Mesodermal cell (in vitro differentiated cells): ENCODE results near the gene ARL5C.

Experiments used
- H3K27ac ChIP-seq: 2 replicates; pipeline ENCODE4 v1.7.0; 2013; ENCODE audit warnings: mild to moderate bottlenecking, low read depth, low read length, moderate library complexity; ENCODE audit not compliant: severe bottlenecking
- H3K36me3 ChIP-seq: 2 replicates; pipeline ENCODE4 v1.7.1; 2013; ENCODE audit warnings: mild to moderate bottlenecking, low read length, moderate library complexity; ENCODE audit not compliant: control insufficient read depth, insufficient read depth
- H3K4me1 ChIP-seq: one replicate; pipeline ENCODE4 v1.7.1; 2013; ENCODE audit warnings: mild to moderate bottlenecking, low read length; ENCODE audit not compliant: insufficient read depth, control insufficient read depth, poor library complexity, severe bottlenecking
- H3K4me3 ChIP-seq: 2 replicates; pipeline ENCODE4 v1.7.0; 2013; ENCODE audit warnings: low read length, control low read depth, mild to moderate bottlenecking; ENCODE audit not compliant: insufficient read depth, poor library complexity, severe bottlenecking; ENCODE audit errors: extremely low read depth
- H3K9me3 ChIP-seq: 2 replicates; pipeline ENCODE4 v1.7.1; 2013; ENCODE audit warnings: mild to moderate bottlenecking, low read length, moderate library complexity; ENCODE audit not compliant: control insufficient read depth
- WGBS, 2 experiments: methylation state at CpG; one replicate each; pipeline ENCODE4 v1.1.5; 2013; ENCODE audit warnings: missing lambda C conversion rate in 2 of 2; ENCODE audit not compliant: insufficient coverage in 2 of 2; 5-methylcytosine and 5-hydroxymethylcytosine counted together

Gene ARL5C

DNA sequence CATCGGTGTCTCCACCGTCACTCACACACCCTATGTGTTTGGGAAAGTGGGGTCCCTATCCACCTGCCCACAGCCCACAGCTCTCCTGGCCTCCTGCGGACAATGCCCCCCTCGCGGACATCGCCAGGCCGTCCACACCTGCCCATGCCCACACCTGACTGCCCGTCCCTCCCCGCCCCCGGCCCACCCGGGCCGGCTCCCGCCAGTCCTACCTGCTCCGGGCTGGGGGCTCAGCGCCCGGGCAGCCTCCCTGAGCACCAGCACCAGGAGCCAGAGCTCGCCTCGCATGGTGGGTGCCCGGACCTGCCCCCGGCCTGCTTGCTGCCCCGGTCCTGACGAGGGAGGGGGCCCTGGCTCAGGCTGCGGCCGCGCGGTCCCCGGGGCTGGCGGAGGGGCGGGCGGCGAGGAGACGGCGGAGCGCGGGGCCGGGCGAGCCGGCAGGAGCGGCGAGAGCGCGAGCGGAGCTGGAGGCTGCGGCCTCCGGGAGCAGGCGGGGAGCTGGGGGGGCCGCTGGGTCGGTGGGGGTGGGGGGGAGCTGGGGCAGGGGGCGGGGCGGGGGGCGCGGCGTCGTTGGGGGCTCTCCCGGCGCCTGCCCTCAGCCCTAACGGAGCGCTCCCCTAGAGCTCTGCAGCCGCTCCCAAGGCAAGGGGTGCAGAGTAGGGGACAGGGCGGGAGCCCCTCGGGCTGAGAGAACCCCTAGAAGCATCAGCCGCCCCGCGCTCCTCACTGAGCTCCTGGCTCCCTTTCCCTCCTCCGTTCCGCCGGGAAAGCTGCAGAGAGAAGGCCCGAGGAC, 14.6 kb downstream of the ARL5C start, which contains the start of gene PLXDC1:
Gene PLXDC1 (minus strand): TSS at position 488 of the 793 bp plus-strand sequence. CDS start 200 bp downstream, at position 288.
- WGBS, 2 experiments: 2 to 5% methylated on average over 27 to 41 of the region's 68 CpGs
- Histone ChIP-seq H3K4me1 (peaks cover 8% of the 10 kb centered on the region), H3K4me3 (peak within 1 kb of the TSS; percentile 96), H3K27ac (peak within 1 kb of the TSS; percentile 18), H3K9me3 (no peaks in the 10 kb centered on the region), H3K36me3 (no peaks in the 10 kb centered on the region)

DNA sequence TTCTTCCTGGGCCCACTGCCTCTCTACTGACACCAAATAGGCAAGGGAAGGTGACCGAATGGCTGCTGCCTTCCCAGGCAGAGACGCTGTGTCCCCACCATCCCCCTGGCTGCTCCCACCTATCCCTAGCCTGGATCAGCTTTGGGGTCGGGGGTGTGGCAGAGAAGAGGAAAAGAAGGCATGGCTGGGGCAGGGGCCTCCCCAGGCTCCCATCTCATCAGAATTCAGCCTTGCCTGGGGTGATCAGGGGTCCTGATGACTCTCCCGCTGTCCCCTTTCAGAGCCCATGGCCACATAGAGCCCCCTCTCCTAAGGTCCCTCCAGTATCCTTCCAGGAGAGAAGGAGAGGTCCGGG, 15.2 kb downstream of the ARL5C start:
- H3K27ac ChIP-seq: no peak overlapping the region
- 57% methylated on average over 1 of the region's 5 CpGs; no CpG with 5 or more reads in 1 of the 2 experiments for WGBS, 2 experiments
- H3K36me3 ChIP-seq: no peaks in the 10 kb centered on the region
- H3K4me3 ChIP-seq: peak overlapping the region; percentile 22
- H3K9me3 ChIP-seq: no peaks in the 10 kb centered on the region
- H3K4me1 ChIP-seq: peaks cover 8% of the 10 kb centered on the region

DNA sequence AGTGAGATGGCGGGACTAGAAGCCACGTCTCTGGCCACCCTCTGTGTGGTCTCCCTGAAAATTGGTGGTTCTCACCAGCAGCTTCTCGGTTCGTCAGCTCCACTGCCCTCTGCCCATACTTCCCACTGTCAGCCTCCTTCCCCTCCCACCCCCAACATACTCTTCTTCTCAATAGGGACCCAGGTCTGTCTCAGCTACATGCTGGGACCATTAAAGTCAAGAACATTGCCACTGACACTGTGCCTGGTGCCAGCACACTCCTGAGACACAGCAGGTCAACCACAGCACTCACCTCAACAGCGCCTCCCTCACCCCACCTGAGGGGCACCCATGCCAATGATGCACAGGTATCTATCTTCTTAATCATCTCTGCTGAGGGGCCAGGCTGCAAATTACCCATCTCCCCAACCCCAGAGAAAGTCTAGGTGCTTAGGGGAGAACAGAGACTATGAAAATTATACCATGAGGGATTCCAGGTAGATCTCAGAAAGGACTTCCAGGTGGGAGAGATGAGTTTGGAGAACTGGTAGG, 15.8 kb downstream of the ARL5C start:
- 66 to 68% methylated on average over 4 of the region's 5 CpGs for WGBS, 2 experiments
- Histone ChIP-seq H3K36me3 (no peaks in the 10 kb centered on the region), H3K4me1 (peaks cover 8% of the 10 kb centered on the region)

DNA sequence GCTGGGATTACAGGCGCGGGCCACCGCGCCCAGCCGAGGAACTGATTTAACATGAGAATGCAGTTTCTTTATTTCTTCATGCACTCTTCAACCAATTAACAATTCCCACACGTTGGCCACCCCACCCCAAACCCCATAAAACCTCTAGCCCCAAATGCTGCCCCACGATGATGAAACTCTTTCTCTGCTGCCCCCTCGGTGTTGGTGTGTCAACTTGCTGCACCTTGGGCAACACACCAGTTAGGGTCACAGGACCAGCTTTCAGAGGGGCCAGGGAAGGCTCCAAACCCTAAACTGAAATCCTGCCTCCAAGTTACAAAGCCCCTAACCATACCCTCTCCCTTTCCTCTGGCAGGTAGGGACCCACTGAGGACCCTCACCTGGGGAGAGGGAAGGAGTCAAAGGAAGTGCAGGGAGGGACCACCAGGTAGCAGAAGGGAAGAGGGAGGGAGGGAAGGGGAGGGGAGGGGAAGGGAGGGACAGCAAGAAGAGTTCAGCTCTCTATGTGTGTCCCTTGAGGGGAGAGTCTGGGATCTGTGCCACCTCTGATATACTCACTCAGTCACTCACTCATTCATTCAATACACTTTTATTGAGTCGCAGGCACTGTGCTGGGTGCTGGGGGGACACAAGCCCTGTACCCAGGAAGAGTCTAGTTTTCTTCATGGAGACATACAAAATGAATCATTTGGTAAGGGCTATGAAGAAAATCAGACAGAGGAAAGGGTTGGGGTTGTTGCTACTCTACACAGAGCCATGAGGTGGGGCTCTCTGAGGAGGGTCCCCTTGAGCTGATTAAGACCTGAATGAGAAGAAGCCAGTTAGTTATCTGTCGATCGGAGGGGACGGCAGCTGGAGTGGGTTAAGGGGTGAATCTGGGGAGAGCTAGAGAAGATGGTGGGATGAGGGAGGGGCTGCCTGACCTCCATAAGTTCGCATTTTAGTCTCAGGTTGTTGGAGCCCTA, 18.5 kb downstream of the ARL5C start:
- 65 to 67% methylated on average over 10 to 12 of the region's 13 CpGs for WGBS, 2 experiments
- no peak overlapping the region for H3K4me3 ChIP-seq
- H3K4me1 ChIP-seq: peaks cover 8% of the 10 kb centered on the region
- H3K27ac ChIP-seq: no peak overlapping the region
- H3K36me3 ChIP-seq: no peaks in the 10 kb centered on the region
- H3K9me3 ChIP-seq: no peaks in the 10 kb centered on the region

More for the DNA sequence above, 15.8 kb downstream of the ARL5C start:
- H3K27ac ChIP-seq: no peak overlapping the region
- no peak overlapping the region for H3K4me3 ChIP-seq
- H3K9me3 ChIP-seq: no peaks in the 10 kb centered on the region

DNA sequence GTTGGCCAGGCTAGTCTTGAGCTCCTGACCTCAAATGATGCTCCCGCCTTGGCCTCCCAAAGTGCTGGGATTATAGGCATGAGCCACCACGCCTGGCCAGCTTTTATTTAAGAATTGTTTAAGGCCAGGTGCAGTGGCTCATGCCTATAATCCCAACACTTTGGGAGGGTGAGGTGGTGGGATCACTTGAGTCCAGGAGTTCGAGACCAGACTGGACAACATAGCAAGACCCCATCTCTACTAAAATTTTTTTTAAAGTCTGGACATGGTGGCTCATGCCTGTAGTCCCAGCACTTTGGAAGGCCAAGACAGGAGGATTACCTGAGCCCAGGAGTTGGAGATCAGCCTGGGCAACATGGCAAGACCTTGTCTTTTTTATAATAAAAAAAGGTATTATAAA, 19.7 kb downstream of the ARL5C start:
- H3K4me3 ChIP-seq: no peak overlapping the region
- peaks cover 3% of the 10 kb centered on the region for H3K9me3 ChIP-seq
- no peaks in the 10 kb centered on the region for H3K4me1 ChIP-seq
- WGBS, 2 experiments: 100% methylated on average over 2 of the region's 3 CpGs
- H3K27ac ChIP-seq: no peak overlapping the region
- no peaks in the 10 kb centered on the region for H3K36me3 ChIP-seq

DNA sequence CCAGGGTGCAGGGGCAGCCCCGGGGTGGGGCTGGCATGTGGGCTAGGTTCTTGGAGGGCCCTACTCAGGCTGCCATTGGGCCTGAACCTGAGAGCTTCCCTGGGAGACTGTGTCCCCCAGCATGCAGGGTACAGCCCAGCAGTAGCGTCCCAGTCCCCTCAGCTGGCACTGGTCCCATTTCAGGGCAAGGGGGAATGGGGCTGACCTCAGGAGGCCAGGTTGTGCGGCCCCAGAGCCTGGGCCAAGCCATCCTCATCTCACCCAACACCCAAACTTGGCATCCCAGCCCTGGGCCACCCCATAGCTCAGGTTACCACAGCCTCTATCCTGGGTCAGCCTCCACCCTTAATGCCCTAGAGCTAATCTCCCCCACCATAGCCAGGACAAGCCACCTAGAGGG, 20.8 kb downstream of the ARL5C start:
- 86 to 100% methylated on average over 1 to 2 of the region's 3 CpGs for WGBS, 2 experiments
- H3K4me3 ChIP-seq: no peak overlapping the region
- peaks cover 5% of the 10 kb centered on the region for H3K9me3 ChIP-seq
- H3K27ac ChIP-seq: no peak overlapping the region
- H3K36me3 ChIP-seq: no peaks in the 10 kb centered on the region
- H3K4me1 ChIP-seq: no peaks in the 10 kb centered on the region

DNA sequence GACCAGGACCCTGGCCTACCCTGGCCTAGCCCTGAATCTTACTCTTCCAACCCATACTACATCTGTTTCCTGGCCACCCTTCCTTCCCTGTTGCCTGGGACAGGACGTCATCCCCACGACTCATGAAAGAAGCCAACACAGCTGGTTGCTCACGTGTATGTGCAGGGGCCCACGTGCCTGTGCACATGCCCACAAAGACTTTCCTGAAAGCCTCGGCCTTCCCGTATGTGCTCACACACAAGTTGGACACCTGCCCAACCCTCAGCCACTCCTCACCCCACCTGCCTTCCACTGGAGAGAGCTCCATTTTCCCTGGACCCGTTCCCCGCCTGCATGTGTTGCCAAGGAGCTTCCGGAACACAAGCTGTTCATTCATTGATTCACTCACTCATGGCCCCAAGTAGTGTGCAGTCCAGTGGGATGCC, 21.5 kb downstream of the ARL5C start:
- no peak overlapping the region for H3K27ac ChIP-seq
- H3K36me3 ChIP-seq: no peaks in the 10 kb centered on the region
- H3K4me1 ChIP-seq: no peaks in the 10 kb centered on the region
- WGBS, 2 experiments: 90 to 91% methylated on average over 5 to 9 of the region's 9 CpGs
- H3K9me3 ChIP-seq: peaks cover 5% of the 10 kb centered on the region
- H3K4me3 ChIP-seq: no peak overlapping the region

DNA sequence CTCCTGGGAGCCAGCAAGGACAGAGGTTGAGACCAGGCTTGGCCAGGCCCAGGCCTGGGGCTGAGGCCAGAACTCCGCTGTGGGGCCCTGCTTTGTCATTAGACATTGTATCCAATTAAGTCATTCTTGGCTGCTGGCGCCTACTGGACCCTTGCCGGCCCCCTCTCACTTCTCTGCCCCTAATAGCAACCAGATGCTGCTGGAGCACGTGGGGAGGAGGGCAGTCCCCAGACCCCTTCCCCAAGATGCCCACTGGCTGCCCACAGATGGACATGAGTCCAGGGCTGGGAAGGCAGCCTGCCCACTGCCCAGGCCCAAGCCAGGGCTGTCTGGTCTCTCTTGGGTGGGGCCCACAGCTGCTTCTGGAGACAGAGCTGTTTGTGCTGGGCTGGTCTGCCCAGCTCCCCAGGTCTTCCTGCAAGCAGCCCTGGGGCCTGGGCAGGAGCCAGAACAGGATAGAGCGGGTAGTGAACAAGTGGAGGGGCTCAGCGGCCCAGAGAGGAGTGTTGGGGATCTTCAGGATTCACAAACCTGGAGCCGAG, 22.3 kb downstream of the ARL5C start:
- no peak overlapping the region for H3K27ac ChIP-seq
- H3K4me3 ChIP-seq: no peak overlapping the region
- peaks cover 5% of the 10 kb centered on the region for H3K4me1 ChIP-seq
- peaks cover 5% of the 10 kb centered on the region for H3K9me3 ChIP-seq
- 87 to 91% methylated on average over 4 to 7 of the region's 7 CpGs for WGBS, 2 experiments
- H3K36me3 ChIP-seq: no peaks in the 10 kb centered on the region

DNA sequence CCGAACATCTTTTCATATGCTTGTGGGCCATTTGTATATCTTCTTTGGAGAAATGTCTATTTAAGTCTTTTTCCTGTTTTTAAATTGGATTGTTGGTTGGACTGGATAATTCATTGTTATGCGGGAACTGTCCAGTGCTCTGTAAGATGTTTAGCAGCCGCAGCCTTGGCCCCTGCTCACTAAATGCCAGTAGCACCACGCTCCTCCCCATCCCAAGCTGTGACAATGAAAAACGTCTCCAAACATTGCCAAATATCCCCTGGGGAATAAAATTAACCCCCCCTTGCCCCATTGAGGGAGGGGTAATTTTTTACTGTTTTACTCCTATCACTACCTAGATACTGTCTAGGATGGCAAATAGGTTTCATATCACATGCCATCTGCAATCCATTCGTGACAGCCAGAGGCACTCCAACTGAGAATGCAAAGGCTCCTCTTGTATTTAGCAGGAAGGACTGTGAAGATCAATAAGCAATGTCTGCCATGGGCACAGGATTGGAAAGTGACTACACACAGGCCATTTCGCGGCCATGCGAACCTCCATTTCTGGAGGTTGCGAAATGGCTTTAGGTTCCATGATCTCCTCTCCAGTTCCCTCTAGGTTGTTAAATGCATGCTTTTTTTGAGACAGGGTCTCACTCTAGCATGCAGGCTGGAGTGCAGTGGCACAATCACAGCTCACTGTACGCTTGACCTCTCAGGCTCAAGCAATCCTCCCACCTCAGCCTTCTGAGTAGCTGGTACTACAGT, 23.9 kb downstream of the ARL5C start:
- Histone ChIP-seq H3K9me3 (peaks cover 5% of the 10 kb centered on the region), H3K4me1 (peaks cover 5% of the 10 kb centered on the region), H3K36me3 (no peaks in the 10 kb centered on the region), H3K27ac (no peak overlapping the region), H3K4me3 (no peak overlapping the region)
- 96% methylated on average over 4 to 7 of the region's 11 CpGs for WGBS, 2 experiments

DNA sequence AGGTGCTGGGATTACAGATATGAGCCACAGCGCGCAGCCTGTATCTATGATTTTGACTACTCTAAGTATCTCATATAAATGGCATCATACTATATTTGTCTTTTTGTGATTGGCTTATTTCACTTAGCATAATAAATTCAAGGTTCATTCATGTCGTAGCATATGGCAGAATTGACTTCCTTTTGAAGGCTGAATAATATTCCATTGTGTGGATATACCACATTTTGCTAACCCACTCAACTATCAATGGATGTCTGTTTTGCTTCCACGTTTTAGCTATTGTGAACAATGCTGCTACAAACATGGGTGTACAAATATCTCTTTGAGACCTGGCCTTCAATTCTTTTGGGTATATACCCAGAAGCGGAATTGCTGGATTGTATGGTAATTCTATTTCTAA, 24.7 kb downstream of the ARL5C start:
- Histone ChIP-seq H3K4me1 (peaks cover 5% of the 10 kb centered on the region), H3K27ac (no peak overlapping the region), H3K36me3 (no peaks in the 10 kb centered on the region), H3K9me3 (peaks cover 5% of the 10 kb centered on the region), H3K4me3 (no peak overlapping the region)
- 63 to 80% methylated on average over 1 of the region's 5 CpGs for WGBS, 2 experiments
